IPS-20b (cell line): ENCODE results near the gene SAMD13.

Source experiments
- H3K27ac ChIP-seq: one replicate; pipeline ENCODE4 v1.5.1; 2013; ENCODE audit warnings: low read length
- H3K27me3 ChIP-seq: 2 replicates; pipeline ENCODE4 v1.6.1; 2013; ENCODE audit warnings: mild to moderate bottlenecking, low read length, inconsistent platforms; ENCODE audit not compliant: insufficient read depth
- H3K36me3 ChIP-seq: 2 replicates; pipeline ENCODE4 v1.6.1; 2013; ENCODE audit warnings: low read depth, mild to moderate bottlenecking, inconsistent platforms, low read length, moderate library complexity; ENCODE audit not compliant: insufficient read depth
- H3K4me1 ChIP-seq: 2 replicates; pipeline ENCODE4 v1.6.1; 2013; ENCODE audit warnings: mild to moderate bottlenecking, control low read depth, inconsistent platforms, low read length, moderate library complexity; ENCODE audit not compliant: insufficient read depth
- H3K4me3 ChIP-seq: 2 replicates; pipeline ENCODE4 v1.5.1; 2013; ENCODE audit warnings: mild to moderate bottlenecking, low read length, inconsistent platforms
- H3K9ac ChIP-seq: 2 replicates; pipeline ENCODE4 v1.6.1; 2013; ENCODE audit warnings: low read depth, mild to moderate bottlenecking, inconsistent platforms, low read length, moderate library complexity
- H3K9me3 ChIP-seq: 2 replicates; pipeline ENCODE4 v1.6.1; 2013; ENCODE audit warnings: mild to moderate bottlenecking, low read depth, low read length, inconsistent platforms; ENCODE audit not compliant: insufficient read depth

Gene SAMD13

DNA sequence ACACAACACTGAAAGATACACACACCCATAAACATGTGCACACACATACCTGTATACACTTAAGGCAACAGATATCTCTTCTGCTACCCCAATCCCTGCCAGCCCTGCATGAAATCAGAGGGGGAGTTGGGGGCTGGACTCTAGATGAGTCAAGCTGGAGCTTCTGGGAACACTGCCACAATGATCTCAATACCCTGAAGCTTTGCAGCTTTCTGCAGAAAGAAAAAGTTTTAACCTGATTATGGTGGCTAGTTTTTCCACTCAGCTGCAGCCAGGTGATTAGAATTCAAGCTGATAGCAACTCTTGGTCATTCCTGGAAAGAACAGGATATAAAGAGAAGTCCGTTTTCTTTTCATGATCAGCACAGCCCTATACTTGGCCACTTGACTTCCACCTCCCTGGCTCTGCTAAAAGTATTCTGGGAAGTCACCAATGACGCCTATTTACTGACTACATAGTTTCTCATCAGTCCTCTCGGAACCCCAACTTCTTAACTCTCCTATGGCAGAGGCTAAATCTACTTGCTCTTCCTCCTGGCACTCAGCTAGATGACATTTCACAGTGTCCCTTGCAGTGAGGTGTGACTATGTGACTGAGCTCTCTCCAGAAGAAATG is 76.1 kb downstream of the SAMD13 start:
- H3K4me1 ChIP-seq: peaks cover 5% of the 10 kb centered on the region; the same call in 1 of the 2 replicates
- no peaks in the 10 kb centered on the region for H3K9me3 ChIP-seq
- no peak overlapping the region for H3K27ac ChIP-seq
- no peak overlapping the region for H3K4me3 ChIP-seq
- H3K27me3 ChIP-seq: no peaks in the 10 kb centered on the region
- H3K36me3 ChIP-seq: no peaks in the 10 kb centered on the region
- no peak overlapping the region for H3K9ac ChIP-seq

DNA sequence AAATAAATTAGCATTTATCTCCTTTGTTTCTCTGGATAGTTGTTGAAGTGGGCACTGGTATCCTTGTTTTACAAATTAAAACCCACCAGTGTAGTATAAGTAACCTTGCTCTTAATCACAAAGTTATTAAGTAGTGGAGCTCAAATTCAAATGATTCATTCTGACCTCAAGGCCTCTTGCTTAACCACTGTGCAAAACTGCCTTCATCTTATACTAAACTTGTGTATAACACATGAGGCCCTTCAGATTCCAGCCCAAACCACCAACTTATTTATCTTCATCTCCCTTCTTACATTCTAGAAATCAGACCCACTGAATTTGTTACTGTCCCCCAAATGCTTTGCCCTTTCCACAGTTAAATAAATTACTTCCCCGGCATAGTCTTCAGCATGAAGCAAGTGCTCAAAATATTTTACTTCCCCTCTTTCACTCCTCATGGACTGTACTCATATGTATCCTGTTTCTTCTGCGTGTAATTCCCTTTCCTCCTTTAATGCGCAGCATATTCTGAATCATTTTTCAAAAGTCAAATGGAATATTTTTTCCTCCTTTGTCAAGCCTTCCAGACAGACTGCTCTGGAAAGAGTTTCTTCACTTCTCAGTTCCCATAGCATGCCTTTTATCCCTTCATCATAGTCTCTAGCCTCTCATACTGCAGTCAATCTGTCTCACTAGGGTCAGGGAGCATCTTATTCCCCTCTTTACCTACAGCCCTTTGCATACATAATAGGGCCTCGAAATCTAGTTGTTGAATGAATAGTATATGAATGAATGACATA is 77.8 kb downstream of the SAMD13 start:
- peaks cover 5% of the 10 kb centered on the region; the same call in 1 of the 2 replicates for H3K4me1 ChIP-seq

DNA sequence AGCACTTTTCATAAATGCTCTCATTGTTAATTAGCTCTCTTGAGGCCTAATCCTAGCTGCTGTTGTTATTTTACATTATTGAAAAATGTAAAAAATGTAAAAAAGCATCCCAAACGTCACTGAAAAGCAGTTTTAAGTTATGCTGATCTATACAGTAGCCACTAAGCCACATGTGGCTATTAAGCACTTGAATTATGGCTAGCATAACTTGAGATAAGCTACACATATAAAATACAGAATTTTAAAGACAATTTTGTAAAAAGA is 78.3 kb downstream of the SAMD13 start:
- Histone ChIP-seq H3K27ac (no peak overlapping the region), H3K27me3 (no peaks in the 10 kb centered on the region), H3K9ac (no peak overlapping the region), H3K4me3 (no peak overlapping the region), H3K9me3 (no peaks in the 10 kb centered on the region), H3K36me3 (no peaks in the 10 kb centered on the region), H3K4me1 (peaks cover 5% of the 10 kb centered on the region; the same call in 1 of the 2 replicates)

More for the DNA sequence above, 77.8 kb downstream of the SAMD13 start:
- no peak overlapping the region for H3K4me3 ChIP-seq
- no peaks in the 10 kb centered on the region for H3K9me3 ChIP-seq
- H3K9ac ChIP-seq: no peak overlapping the region
- H3K27me3 ChIP-seq: no peaks in the 10 kb centered on the region
- H3K36me3 ChIP-seq: no peaks in the 10 kb centered on the region
- H3K27ac ChIP-seq: no peak overlapping the region

- H3K27ac ChIP-seq: no peak overlapping the region
Observed at GRCh38 chr1:84382127-84382526, 80.6 kb downstream of the SAMD13 start.

DNA sequence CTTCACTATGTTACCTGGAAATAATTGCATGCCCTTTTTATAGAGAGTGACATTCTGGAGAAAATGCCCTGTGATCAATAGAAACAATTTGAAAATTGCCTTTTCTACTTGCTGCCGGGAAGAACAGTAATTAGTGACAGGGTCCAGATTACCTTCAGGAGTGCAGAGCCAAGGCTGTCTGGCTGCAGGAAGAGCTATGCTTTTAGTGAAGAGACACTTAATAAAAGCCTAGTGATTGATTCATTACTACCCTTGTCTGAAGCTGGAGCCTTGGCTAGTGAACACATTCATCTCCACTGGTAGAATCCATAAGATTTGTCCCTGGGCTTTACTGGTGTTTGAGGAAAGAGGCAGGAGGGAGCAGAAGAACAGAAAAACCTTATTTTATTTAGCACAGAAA is 83.8 kb downstream of the SAMD13 start:
- H3K27ac ChIP-seq: no peak overlapping the region
- H3K4me1 ChIP-seq: no peaks in the 10 kb centered on the region

More at GRCh38 chr1:84382127-84382526, 80.6 kb downstream of the SAMD13 start:
- Histone ChIP-seq H3K9me3 (no peaks in the 10 kb centered on the region), H3K4me3 (no peak overlapping the region), H3K27me3 (no peaks in the 10 kb centered on the region), H3K36me3 (no peaks in the 10 kb centered on the region), H3K4me1 (peaks cover 5% of the 10 kb centered on the region; the same call in 1 of the 2 replicates), H3K9ac (no peak overlapping the region)

GRCh38 chr1:84386716-84387479 is 85.4 kb downstream of the SAMD13 start:
- Histone ChIP-seq H3K36me3 (no peaks in the 10 kb centered on the region), H3K27me3 (no peaks in the 10 kb centered on the region), H3K4me3 (no peak overlapping the region), H3K4me1 (no peaks in the 10 kb centered on the region), H3K9me3 (no peaks in the 10 kb centered on the region), H3K27ac (no peak overlapping the region), H3K9ac (no peak overlapping the region)

More for the DNA sequence above, 83.8 kb downstream of the SAMD13 start:
- Histone ChIP-seq H3K9ac (no peak overlapping the region), H3K4me3 (no peak overlapping the region), H3K36me3 (no peaks in the 10 kb centered on the region), H3K27me3 (no peaks in the 10 kb centered on the region), H3K9me3 (no peaks in the 10 kb centered on the region)

- no peaks in the 10 kb centered on the region for H3K4me1 ChIP-seq
- no peak overlapping the region for H3K4me3 ChIP-seq
- no peaks in the 10 kb centered on the region for H3K27me3 ChIP-seq
- H3K36me3 ChIP-seq: no peaks in the 10 kb centered on the region
- H3K9ac ChIP-seq: no peak overlapping the region
- H3K9me3 ChIP-seq: no peaks in the 10 kb centered on the region
- H3K27ac ChIP-seq: no peak overlapping the region
Observed at GRCh38 chr1:84387480-84388163, 86.1 kb downstream of the SAMD13 start.

DNA sequence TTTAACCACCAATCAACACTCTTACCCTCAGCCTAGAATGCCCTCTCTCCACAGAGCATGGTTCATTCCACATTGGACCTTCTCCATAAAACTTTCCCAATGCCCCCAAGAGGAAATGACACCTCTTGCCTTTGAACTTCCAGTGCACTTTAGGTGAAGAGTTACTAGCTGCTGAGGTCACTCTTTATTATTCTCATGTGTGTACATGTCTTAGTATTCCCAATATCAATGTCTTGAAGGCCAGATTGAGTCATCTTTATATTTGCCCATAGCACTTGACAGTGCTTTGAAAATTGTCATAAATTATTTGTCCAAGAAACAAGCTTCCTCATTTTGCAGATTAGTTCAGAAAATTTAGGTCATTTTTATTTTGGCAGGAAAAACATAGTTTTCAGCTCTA is 88.7 kb downstream of the SAMD13 start:
- H3K9me3 ChIP-seq: no peaks in the 10 kb centered on the region
- no peak overlapping the region for H3K27ac ChIP-seq
- H3K4me3 ChIP-seq: no peak overlapping the region
- no peaks in the 10 kb centered on the region for H3K36me3 ChIP-seq
- H3K27me3 ChIP-seq: no peaks in the 10 kb centered on the region
- H3K9ac ChIP-seq: no peak overlapping the region
- no peaks in the 10 kb centered on the region for H3K4me1 ChIP-seq

DNA sequence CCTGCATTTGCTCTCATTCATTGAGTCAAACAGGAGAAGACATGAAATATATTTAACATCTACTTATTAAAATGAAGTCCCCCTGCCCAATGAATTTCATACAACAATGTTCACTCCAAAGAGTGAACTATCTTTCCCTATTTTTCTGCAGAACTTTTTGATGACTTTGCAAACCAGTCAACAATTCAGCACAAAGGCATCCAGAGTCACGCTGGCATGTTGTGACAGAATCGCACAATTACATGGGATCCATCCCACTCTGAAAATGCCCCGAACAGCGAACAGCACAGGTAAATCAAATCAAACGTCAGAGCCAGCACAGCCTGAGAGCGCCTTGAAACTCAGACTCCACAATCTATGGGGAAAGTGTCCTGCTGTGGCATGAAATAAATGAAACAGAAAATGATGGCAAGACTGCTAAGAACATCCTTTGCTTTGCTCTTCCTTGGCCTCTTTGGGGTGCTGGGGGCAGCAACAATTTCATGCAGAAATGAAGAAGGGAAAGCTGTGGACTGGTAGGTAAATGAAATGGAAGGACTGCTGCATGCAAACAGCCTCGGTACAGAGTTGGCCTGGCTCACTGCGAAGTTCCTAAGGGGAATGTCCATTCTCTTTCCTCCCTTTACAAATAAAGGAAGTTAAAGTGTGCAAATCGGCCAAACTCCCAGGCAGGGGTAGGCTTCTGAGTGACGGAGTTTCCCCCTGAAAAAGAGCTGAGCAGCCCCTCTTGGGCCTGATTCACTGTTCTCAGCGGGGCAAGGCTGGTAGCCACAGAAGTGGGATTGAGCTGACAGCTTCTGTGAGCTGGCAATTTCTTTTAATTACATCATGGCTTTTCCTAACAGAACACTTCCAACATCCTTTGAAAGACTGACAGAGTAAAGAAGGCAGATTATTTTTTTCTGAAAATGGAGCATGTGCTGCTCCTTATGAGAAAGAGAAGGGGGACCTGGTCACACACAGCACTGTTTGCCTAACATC is 97.0 kb downstream of the SAMD13 start, which contains the start of gene DNASE2B:
TSS of gene DNASE2B (plus strand) at position 310 of the 981 bp plus-strand sequence. CDS start at position 391, 81 bp downstream.
- Histone ChIP-seq H3K36me3 (no peaks in the 10 kb centered on the region), H3K9me3 (no peaks in the 10 kb centered on the region), H3K27ac (no peak within 1 kb of the TSS), H3K4me3 (no peak within 1 kb of the TSS), H3K27me3 (no peaks in the 10 kb centered on the region), H3K4me1 (no peaks in the 10 kb centered on the region), H3K9ac (no peak within 1 kb of the TSS)
